ENCODE data around the gene CDK17. TPM values are rescaled to one million over a fixed set of nuclear protein-coding genes. Genes with fewer than 3 reads are reported as not detected.
"Not testable (repeated sequence)": the region's sequence is repeated elsewhere in the genome, so short reads cannot be mapped to it uniquely, and the experiment has no call there.

Gene CDK17
- polyA plus RNA-seq, 1 of the 3 experiments (the other 2 are of a cell fraction) = 11.7 TPM

DNA sequence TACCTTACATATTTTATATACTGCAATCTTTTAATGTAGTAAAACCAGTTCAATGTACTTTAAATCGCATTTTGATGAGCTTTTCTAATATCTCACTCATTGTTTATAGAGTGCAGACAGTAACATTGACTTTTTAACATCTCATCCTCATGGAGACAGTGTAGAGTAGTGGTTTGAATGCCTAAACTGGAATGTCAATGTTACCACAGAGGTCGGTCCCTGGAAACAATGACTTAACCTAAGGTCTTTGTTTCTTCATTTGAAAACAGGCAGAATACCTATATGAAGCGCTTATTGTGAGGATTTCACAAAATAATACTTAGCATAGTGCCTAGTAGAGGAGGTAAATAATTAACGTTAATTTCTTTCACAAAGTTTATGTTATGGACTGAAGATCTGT, 5.0 kb downstream of the CDK17 start:
- Histone ChIP-seq H3K27me3 (ENCODE audit: insufficient read depth) (no peaks in the 10 kb centered on the region), H3K9ac (no peak overlapping the region), H3K9me3 (no peaks in the 10 kb centered on the region), H3K9me2 (no peaks in the 10 kb centered on the region), H3K27ac (ENCODE audit: low read depth in 2 of 2, low read length in 1 of 2) (no peak overlapping the region), H2AFZ (ENCODE audit: low read depth) (no peak overlapping the region), H3K4me3 (ENCODE audit: low read depth in 2 of 2, low read length in 1 of 2) (no peak overlapping the region), H3K79me2 (ENCODE audit: insufficient read depth) (peaks cover 94% of the 10 kb centered on the region), H3K4me1 (ENCODE audit: control insufficient read depth in 1 of 2, insufficient read depth in 2 of 2, low read depth in 1 of 2, low read length in 1 of 2) (peaks cover 0 to 15% of the 10 kb centered on the region in 2 experiments; a peak in 2 of 4 replicates), H3K36me3 (replicated peaks in 1 of 2; ENCODE audit: control insufficient read depth in 1 of 2, insufficient read depth in 2 of 2, low read length in 1 of 2) (peaks cover 0 to 10% of the 10 kb centered on the region in 2 experiments), H3K4me2 (no peak overlapping the region), H3F3A (replicated peaks; ENCODE audit: insufficient read depth) (peaks cover 14% of the 10 kb centered on the region), H4K20me1 (ENCODE audit: insufficient read depth) (peaks cover 66% of the 10 kb centered on the region)
- 95% methylated on average over 4 of the region's 4 CpGs for WGBS (ENCODE audit: low lambda C conversion rate)
- CTCF ChIA-PET = no interaction called here
- no peak for DNase-seq
- POLR2A ChIA-PET = no interaction called here
- TF ChIP-seq SMC3 (IDR thresholded peaks at IDR 0.05; ENCODE audit: low read depth, low read length) = no peak
- TF ChIP-seq EP300 (IDR thresholded peaks at IDR 0.05; ENCODE audit: borderline replicate concordance in 1 of 2, low read depth in 1 of 2, low read length in 1 of 2) = no peak
- no peak for TF ChIP-seq RFX5 (IDR thresholded peaks at IDR 0.05; ENCODE audit: low read length)
- TF ChIP-seq, protein P1, sequence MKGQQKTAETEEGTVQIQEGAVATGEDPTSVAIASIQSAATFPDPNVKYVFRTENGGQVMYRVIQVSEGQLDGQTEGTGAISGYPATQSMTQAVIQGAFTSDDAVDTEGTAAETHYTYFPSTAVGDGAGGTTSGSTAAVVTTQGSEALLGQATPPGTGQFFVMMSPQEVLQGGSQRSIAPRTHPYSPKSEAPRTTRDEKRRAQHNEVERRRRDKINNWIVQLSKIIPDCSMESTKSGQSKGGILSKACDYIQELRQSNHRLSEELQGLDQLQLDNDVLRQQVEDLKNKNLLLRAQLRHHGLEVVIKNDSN (IDR thresholded peaks at IDR 0.05; ENCODE audit: borderline replicate concordance, low read depth) = no peak
- no peak for TF ChIP-seq ELF1 (IDR thresholded peaks at IDR 0.05)
- TF ChIP-seq, protein P2, sequence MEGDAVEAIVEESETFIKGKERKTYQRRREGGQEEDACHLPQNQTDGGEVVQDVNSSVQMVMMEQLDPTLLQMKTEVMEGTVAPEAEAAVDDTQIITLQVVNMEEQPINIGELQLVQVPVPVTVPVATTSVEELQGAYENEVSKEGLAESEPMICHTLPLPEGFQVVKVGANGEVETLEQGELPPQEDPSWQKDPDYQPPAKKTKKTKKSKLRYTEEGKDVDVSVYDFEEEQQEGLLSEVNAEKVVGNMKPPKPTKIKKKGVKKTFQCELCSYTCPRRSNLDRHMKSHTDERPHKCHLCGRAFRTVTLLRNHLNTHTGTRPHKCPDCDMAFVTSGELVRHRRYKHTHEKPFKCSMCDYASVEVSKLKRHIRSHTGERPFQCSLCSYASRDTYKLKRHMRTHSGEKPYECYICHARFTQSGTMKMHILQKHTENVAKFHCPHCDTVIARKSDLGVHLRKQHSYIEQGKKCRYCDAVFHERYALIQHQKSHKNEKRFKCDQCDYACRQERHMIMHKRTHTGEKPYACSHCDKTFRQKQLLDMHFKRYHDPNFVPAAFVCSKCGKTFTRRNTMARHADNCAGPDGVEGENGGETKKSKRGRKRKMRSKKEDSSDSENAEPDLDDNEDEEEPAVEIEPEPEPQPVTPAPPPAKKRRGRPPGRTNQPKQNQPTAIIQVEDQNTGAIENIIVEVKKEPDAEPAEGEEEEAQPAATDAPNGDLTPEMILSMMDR (IDR thresholded peaks at IDR 0.05) = no peak
- TF ChIP-seq RAD21 (IDR thresholded peaks at IDR 0.05; ENCODE audit: low read length) = no peak
- TF ChIP-seq, protein P3, sequence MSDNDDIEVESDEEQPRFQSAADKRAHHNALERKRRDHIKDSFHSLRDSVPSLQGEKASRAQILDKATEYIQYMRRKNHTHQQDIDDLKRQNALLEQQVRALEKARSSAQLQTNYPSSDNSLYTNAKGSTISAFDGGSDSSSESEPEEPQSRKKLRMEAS (IDR thresholded peaks at IDR 0.05; ENCODE audit: low read depth) = no peak
- TF ChIP-seq RXRA (IDR thresholded peaks at IDR 0.05; ENCODE audit: borderline replicate concordance, low read depth) = no peak
- no peak for TF ChIP-seq EZH2phosphoT487 (IDR thresholded peaks at IDR 0.05; ENCODE audit: borderline replicate concordance, low read depth)
- no peak for TF ChIP-seq FOXM1 (IDR thresholded peaks at IDR 0.05; ENCODE audit: low read depth)
- TF ChIP-seq, protein P4, sequence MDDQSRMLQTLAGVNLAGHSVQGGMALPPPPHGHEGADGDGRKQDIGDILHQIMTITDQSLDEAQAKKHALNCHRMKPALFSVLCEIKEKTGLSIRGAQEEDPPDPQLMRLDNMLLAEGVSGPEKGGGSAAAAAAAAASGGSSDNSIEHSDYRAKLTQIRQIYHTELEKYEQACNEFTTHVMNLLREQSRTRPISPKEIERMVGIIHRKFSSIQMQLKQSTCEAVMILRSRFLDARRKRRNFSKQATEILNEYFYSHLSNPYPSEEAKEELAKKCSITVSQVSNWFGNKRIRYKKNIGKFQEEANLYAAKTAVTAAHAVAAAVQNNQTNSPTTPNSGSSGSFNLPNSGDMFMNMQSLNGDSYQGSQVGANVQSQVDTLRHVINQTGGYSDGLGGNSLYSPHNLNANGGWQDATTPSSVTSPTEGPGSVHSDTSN (IDR thresholded peaks at IDR 0.05) = no peak
- no peak for TF ChIP-seq CHD2 (IDR thresholded peaks at IDR 0.05; ENCODE audit: low read length, partially characterized antibody)
- no peak for TF ChIP-seq TEAD4 (IDR thresholded peaks at IDR 0.05; ENCODE audit: borderline replicate concordance, insufficient read depth)
- no peak for TF ChIP-seq SIN3A (IDR thresholded peaks at IDR 0.05; ENCODE audit: borderline replicate concordance, low read depth, low read length)
- no peak for TF ChIP-seq TAF1 (IDR thresholded peaks at IDR 0.05; ENCODE audit: borderline replicate concordance, low read depth, low read length)
- no peak for TF ChIP-seq GABPA (IDR thresholded peaks at IDR 0.05; ENCODE audit: low read depth)
- no peak for TF ChIP-seq TCF12 (IDR thresholded peaks at IDR 0.05)
- TF ChIP-seq, protein P5, sequence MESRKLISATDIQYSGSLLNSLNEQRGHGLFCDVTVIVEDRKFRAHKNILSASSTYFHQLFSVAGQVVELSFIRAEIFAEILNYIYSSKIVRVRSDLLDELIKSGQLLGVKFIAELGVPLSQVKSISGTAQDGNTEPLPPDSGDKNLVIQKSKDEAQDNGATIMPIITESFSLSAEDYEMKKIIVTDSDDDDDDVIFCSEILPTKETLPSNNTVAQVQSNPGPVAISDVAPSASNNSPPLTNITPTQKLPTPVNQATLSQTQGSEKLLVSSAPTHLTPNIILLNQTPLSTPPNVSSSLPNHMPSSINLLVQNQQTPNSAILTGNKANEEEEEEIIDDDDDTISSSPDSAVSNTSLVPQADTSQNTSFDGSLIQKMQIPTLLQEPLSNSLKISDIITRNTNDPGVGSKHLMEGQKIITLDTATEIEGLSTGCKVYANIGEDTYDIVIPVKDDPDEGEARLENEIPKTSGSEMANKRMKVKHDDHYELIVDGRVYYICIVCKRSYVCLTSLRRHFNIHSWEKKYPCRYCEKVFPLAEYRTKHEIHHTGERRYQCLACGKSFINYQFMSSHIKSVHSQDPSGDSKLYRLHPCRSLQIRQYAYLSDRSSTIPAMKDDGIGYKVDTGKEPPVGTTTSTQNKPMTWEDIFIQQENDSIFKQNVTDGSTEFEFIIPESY (IDR thresholded peaks at IDR 0.05; ENCODE audit: borderline replicate concordance, low read depth) = no peak
- no peak for TF ChIP-seq MXI1 (IDR thresholded peaks at IDR 0.05; ENCODE audit: low read depth, low read length)

DNA sequence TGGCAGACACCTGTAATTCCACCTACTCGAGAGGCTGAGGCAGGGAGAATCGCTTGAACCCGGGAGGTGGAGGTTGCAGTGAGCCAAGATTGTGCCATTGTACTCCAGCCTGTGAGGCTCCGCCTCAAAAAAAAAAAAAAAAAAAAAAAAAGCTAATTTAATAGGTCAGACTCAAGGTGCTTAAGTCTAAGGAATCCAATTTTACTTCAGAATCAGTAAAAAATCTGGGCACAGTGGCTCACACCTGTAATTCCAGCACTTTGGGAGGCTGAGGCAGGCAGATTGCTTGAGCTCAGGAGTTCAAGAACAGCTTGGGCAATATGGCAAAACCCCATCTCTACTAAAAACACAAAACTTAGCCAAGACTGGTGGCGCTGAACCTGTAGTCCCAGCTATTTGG, 7.0 kb downstream of the CDK17 start:
- Histone ChIP-seq H3K36me3 (replicated peaks in 1 of 2; ENCODE audit: control insufficient read depth in 1 of 2, insufficient read depth in 2 of 2, low read length in 1 of 2) (peaks cover 0 to 22% of the 10 kb centered on the region in 2 experiments), H3K4me2 (0 out of 2 replicates have a peak overlapping the region, but pooled peaks have one; percentile 14), H3K79me2 (ENCODE audit: insufficient read depth) (peaks cover 100% of the 10 kb centered on the region), H3K4me1 (ENCODE audit: control insufficient read depth in 1 of 2, insufficient read depth in 2 of 2, low read depth in 1 of 2, low read length in 1 of 2) (peaks cover 0 to 15% of the 10 kb centered on the region in 2 experiments; a peak in 2 of 4 replicates), H3K27ac (ENCODE audit: low read depth in 2 of 2, low read length in 1 of 2) (peak overlapping the region in 1 of 2 experiments; percentile 39; a peak in 1 of 4 replicates), H4K20me1 (ENCODE audit: insufficient read depth) (peaks cover 70% of the 10 kb centered on the region)
- H3K9me2 ChIP-seq; H3F3A ChIP-seq (replicated peaks; ENCODE audit: insufficient read depth); POLR2A ChIA-PET; H3K27me3 ChIP-seq (ENCODE audit: insufficient read depth); H3K9me3 ChIP-seq; H2AFZ ChIP-seq (ENCODE audit: low read depth); DNase-seq; H3K4me3 ChIP-seq (ENCODE audit: low read depth in 2 of 2, low read length in 1 of 2); H3K9ac ChIP-seq: not testable (repeated sequence)
- CTCF ChIA-PET = interaction anchor here (1.6 to 4.5 kb wide), 2 partner anchors 7 to 178 kb away, joined by 3 to 28 read pairs; partner anchors contain the start of gene CDK17
- WGBS (ENCODE audit: low lambda C conversion rate) = 91% methylated on average over 5 of the region's 5 CpGs
